ENCODE results near the gene TRPM5. TPM values are rescaled to one million over a fixed set of nuclear protein-coding genes. Genes with fewer than 3 reads are reported as not detected.
A peak's percentile ranks its signal among the peaks of the same experiment; 100 is the strongest.

Gene TRPM5
- total RNA-seq, 4 donors from 2014 or later = not detected

DNA sequence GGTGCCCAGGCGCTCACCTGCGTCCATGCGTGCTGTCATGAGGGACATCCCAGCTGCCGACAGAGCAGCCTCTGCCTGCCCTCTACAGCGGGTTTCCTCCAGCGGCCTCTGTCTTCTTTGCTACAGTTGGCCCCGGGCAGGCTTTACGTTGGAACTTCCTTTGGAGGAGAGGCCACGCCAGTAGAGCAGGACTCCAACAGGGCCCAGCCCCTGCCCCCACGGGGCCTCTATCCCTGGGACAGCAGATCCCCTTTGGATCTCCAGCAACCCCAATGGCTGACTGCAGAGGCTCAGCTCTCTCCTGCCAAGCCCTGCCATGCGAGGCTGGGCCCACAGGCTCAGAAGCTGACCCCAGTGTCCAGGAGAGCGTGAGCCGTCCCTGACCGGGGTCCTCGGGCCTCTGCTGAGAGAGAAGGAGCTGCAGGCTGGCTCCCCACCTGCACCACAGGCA, 12.1 kb downstream of the TRPM5 start:
- H3K27me3 ChIP-seq = peaks cover 0 to 32% (median 0%) of the 10 kb centered on the region in 4 donors
- H3K27ac ChIP-seq (replicated peaks in 1 of 4) = no peak overlapping the region
- WGBS = 71% methylated on average over 3 of the region's 15 CpGs
- no peaks in the 10 kb centered on the region for H3K4me1 ChIP-seq
- no peak overlapping the region for H3K4me3 ChIP-seq
- no peaks in the 10 kb centered on the region for H3K9me3 ChIP-seq
- no peaks in the 10 kb centered on the region for H3K36me3 ChIP-seq
- TF ChIP-seq POLR2AphosphoS5 (IDR thresholded peaks at IDR 0.05) = no peak
- no peak for TF ChIP-seq EP300 (IDR thresholded peaks at IDR 0.05)
- TF ChIP-seq CTCF (IDR thresholded peaks at IDR 0.05) = no peak
- TF ChIP-seq POLR2A (IDR thresholded peaks at IDR 0.05; ENCODE audit: low read depth) = no peak
- intact Hi-C loops (cut with DNase I) = no loop called here
- DNase-seq (ENCODE audit: extremely low spot score) = no peak

DNA sequence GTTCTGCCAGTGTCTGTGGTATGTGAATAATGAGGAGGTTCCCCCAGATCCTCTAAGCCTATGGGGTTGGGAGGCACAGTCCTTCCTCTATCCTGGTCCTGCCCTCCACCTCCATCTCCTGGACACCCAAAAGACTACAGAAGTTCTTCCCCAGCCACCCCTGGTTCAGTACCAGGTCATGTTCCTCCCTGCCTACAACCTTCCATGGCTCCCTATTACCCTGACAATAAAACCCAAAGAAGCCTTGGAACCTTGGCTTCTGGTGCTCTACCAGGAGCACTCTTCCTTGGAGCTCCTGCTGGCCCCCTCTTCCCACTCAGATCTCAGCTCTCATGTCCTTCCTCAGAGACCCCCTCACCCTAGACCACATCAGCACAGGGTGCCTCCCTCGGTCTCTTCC, 12.9 kb downstream of the TRPM5 start:
- no peaks in the 10 kb centered on the region for H3K9me3 ChIP-seq
- no peaks in the 10 kb centered on the region for H3K4me1 ChIP-seq
- peaks cover 0 to 28% (median 0%) of the 10 kb centered on the region in 4 donors for H3K27me3 ChIP-seq
- DNase-seq (ENCODE audit: extremely low spot score) = no peak
- TF ChIP-seq POLR2A (IDR thresholded peaks at IDR 0.05; ENCODE audit: low read depth) (no peak), EP300 (IDR thresholded peaks at IDR 0.05) (no peak), CTCF (IDR thresholded peaks at IDR 0.05) (no peak), POLR2AphosphoS5 (IDR thresholded peaks at IDR 0.05) (no peak)
- no peak overlapping the region for H3K27ac ChIP-seq (replicated peaks in 1 of 4)
- intact Hi-C loops (cut with DNase I) = no loop called here
- H3K4me3 ChIP-seq = no peak overlapping the region
- 95% methylated on average over 1 of the region's 1 CpG for WGBS
- H3K36me3 ChIP-seq = no peaks in the 10 kb centered on the region

GRCh38 chr11:2428322-2428795, 16.0 kb downstream of the TRPM5 start:
- DNase-seq (ENCODE audit: extremely low spot score) = no peak
- 59% methylated on average over 8 of the region's 8 CpGs for WGBS
- intact Hi-C loops (cut with DNase I) = loop anchor here (2.0 to 5.0 kb wide), 2 partner anchors 102 to 459 kb away; partner anchors contain the start of gene CDKN1C

GRCh38 chr11:2427721-2428321, 16.5 kb downstream of the TRPM5 start:
- H3K9me3 ChIP-seq = no peaks in the 10 kb centered on the region
- peaks cover 0 to 34% (median 0%) of the 10 kb centered on the region in 4 donors for H3K27me3 ChIP-seq
- no peak overlapping the region for H3K27ac ChIP-seq (replicated peaks in 1 of 4)
- no peaks in the 10 kb centered on the region for H3K36me3 ChIP-seq
- intact Hi-C loops (cut with DNase I) = loop anchor here (2.0 to 5.0 kb wide), 2 partner anchors 103 to 459 kb away; partner anchors contain the start of gene CDKN1C
- no peak overlapping the region for H3K4me3 ChIP-seq
- WGBS = 78% methylated on average over 11 of the region's 12 CpGs
- no peak for TF ChIP-seq POLR2A (IDR thresholded peaks at IDR 0.05; ENCODE audit: low read depth)
- TF ChIP-seq EP300 (IDR thresholded peaks at IDR 0.05) = no peak
- no peak for TF ChIP-seq POLR2AphosphoS5 (IDR thresholded peaks at IDR 0.05)
- no peak for TF ChIP-seq CTCF (IDR thresholded peaks at IDR 0.05)
- no peak for DNase-seq (ENCODE audit: extremely low spot score)
- no peaks in the 10 kb centered on the region for H3K4me1 ChIP-seq

More at GRCh38 chr11:2428322-2428795, 16.0 kb downstream of the TRPM5 start:
- peaks cover 0 to 35% (median 0%) of the 10 kb centered on the region in 4 donors for H3K27me3 ChIP-seq
- no peak overlapping the region for H3K4me3 ChIP-seq
- TF ChIP-seq POLR2A (IDR thresholded peaks at IDR 0.05; ENCODE audit: low read depth) (no peak), CTCF (IDR thresholded peaks at IDR 0.05) (peak; percentile 56 to 69 (median 66)), POLR2AphosphoS5 (IDR thresholded peaks at IDR 0.05) (no peak), EP300 (IDR thresholded peaks at IDR 0.05) (no peak)
- no peak overlapping the region for H3K27ac ChIP-seq (replicated peaks in 1 of 4)
- no peaks in the 10 kb centered on the region for H3K4me1 ChIP-seq
- no peaks in the 10 kb centered on the region for H3K9me3 ChIP-seq
- H3K36me3 ChIP-seq = no peaks in the 10 kb centered on the region

Data from esophagus muscularis mucosa (tissue), 4 donors.